Activated CD4-positive, CD25-positive, alpha-beta regulatory T cell treated with anti-CD3 and anti-CD28 coated beads, Interleukin-2, amount 50 U/mL, for 72 hours (primary cell): ENCODE results near the gene TMEM19.
"Not testable (repeated sequence)": the region's sequence is repeated elsewhere in the genome, so short reads cannot be mapped to it uniquely, and the experiment has no call there.

Source experiments
- DNase-seq: peaks from one replicate; pipeline ENCODE4 v3.0.0; 2021

Gene TMEM19

GRCh38 chr12:71666259-71666658, 19.6 kb upstream of the TMEM19 start:
- DNase-seq: no peak

DNA sequence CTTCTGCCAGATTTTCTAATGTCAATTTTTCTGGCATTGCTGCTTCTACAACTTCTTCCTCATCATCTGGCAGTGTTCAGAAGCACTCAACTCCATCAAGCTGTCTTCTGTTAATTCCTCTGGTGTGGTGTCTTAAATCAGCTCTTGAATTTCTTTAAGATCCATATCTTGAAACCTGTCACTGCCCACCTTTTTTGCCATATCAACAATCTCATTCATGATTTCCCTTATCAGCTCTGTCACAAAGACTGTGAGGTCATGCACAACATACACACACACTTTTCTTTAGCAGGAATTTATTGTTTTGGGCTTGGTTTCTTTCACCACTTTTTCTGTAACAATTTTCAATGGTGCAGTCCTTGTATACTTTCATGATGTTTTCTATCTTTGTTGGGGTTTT, 14.6 kb upstream of the TMEM19 start:
- DNase-seq: no peak

GRCh38 chr12:71671816-71672215, 14.1 kb upstream of the TMEM19 start:
- DNase-seq: no peak

DNA sequence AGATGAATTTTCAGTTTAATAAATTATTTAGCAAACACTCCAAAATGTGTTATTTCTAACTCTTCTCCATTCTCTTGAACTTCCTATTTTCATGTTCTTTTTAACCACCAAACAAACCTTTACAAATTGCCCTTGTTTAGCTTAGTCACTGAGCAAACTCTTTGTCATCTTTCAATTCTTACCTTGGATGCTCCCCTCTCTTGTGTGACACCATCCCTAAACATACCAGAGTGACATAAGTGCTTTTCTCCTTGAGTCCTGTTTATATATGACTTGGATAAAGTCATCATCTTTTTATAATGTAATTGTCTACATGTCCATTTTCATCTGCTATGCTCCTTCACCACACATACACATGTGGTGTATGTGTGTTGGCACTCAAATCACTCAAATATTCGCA, 3.4 kb upstream of the TMEM19 start:
- no peak for DNase-seq

DNA sequence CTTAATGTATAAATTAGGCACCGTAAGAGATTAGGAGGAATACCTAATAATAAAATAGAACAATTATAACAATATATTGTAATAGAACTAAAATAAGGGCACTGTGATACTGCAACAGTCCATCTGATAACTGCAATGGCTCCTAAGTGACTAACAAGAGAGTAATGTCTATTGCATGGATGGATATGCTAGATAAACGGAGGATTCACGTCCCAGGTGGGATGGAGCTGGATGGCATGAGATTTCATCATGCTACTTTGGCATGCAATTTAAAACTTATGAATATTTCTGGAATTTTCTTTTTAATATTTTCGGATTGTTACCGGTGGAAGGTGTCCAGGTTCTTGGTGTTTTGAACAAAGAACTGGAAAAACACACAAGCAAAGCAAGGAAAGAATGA, 2.2 kb upstream of the TMEM19 start:
- DNase-seq: no peak

DNA sequence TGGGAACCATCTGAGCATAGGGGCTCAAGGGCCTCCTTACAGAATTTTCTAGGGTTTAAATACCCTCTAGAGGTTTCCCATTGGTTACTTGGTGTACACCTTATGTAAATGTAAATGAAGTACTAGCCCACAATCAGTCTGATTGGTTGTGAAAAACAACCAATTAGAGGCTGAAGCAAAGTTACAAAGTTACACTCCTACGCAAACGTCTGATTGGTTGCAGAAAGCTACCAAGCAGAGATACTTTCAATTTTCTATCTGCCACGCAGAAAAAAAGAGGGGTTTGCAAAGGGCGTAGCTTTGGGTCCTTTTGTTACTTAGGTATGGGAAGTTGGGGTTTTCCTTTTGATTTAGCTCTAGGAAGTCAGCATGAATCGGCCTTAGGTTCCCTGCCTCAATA, 1.8 kb upstream of the TMEM19 start:
- DNase-seq: no peak

DNA sequence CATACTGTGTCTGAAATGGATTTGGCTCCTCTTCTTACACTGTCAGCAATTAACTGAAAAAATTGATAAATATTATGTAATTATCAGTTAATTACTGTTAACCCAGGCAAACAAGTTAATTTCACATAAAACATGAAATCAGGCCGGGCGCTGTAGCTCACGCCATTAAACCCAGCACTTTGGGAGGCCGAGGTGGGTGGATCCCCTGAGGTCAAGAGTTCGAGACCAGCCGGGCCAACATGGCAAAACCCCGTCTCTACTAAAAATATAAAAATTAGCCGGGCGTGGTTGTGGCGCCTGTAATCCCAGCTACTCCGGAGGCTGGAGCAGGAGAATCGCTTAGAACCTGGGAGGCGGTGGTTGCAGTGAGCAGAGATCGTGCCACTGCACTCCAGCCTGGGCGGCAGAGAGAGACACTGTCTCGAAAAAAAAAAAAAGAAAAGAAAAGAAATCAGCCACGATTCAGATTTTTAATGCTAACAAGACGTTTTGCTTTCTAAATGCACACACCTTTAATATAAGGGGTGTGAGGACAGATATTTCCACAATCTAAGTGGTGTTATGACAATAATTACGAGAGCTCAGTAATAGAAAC, 473 bp upstream of the TMEM19 start:
- no peak for DNase-seq

GRCh38 chr12:71686658-71687025, 760 bp downstream of the TMEM19 start:
- no peak for DNase-seq

GRCh38 chr12:71687172-71687571, 1.3 kb downstream of the TMEM19 start:
- not testable (repeated sequence) for DNase-seq

- no peak for DNase-seq
These were observed 3.2 kb downstream of the TMEM19 start for GRCh38 chr12:71688961-71689570.

DNA sequence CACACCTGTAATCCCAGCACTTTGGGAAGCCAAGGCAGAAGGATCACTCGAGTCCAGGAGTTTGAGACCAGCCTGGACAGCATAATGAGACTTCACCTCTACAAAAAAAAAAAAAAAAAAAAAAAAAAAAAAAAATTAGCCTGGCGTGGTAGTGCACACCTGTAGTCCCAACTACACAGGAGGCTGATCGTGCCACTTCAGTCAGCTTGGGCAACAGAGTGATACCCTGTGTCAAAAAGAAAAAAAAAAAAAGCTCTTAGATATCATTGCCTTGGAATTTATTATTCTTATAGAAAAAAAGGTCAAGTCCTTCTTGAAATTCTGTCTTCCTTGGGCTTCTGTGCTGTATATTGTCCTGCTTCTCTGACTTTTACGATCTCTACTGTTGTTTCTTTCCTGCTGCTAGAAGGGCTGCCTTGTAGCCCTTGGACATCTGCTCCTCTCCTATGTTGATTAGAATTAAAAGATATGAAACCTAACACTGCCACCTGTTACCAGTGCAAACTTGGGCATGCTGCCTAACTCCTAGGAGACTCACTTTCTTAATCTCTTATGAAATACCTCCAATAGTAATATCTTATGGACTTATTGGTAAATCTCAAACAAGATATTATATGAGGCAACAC, 5.7 kb downstream of the TMEM19 start:
- DNase-seq: no peak

- DNase-seq: no peak
These were observed 7.2 kb downstream of the TMEM19 start for GRCh38 chr12:71693126-71693525.

DNA sequence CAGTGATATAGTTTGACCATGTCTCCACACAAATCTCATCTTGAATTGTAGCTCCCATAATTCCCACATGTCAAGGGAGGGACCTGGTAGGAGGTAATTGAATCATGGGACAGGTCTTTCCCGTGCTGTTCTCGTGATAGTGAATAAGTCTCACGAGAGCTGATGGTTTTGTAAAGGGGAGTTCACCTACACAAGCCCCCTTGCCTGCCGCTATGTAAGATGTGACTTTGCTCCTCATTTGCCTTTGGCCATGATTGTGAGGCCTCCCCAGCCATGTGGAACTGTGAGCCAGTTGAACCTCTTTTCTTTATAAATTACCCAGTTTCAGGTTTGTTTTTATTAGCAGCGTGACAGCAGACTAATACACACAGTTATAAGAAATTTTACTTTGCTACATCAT, 7.8 kb downstream of the TMEM19 start:
- not testable (repeated sequence) for DNase-seq

DNA sequence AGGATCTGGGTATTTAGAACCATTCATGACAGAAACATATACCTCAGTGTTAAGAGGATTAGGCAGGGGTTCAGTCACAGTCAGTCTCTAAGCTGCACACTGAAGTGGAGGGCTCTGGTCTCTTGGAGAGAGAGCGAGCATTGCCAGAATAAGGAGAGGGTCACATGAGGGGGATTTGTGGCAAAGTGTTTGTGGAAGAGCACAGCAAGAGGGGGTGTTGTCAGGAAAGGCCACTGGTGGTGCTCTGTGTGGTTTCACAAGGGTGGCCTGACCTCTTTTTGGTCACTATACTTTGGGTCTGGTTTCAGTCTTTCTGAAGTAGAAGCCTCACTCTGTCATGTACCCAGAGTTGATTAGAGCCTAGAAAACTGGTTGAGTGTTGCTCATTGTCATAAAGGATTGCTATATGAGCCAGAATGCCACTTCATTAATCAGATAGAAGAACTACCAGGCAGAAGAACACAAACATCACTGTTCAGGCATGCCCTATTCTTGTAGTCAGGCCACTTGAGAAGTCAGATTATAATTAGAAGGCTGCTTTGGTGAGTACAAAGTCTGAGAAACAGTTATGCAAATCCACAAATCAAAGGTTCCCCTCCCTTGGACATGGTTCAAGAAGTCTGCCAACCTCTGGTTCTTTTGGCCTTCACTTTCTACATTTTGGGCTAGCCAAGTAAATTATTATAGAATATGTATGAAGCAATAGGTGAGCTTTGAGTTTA, 8.4 kb downstream of the TMEM19 start:
- DNase-seq: no peak

DNA sequence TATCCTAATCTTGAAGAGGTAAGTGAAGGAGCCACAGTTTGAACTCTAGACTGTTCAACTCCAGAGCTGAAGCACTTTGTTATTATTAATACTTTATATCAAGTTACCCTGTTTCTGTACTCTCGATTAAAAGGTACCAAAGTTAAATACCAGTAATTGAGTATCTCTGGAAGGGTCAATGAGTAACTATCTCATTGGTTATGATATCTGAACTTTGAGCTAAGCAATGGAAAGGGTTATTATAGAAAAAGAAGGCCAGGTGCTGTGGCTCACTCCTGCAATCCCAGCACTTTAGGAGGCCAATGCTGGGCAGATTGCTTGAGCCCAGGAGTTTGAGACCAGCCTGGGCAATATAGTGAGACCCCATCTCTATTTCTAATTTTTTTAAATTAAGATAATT, 9.9 kb downstream of the TMEM19 start:
- DNase-seq: no peak

- DNase-seq: not testable (repeated sequence)
These were observed 16.3 kb downstream of the TMEM19 start for GRCh38 chr12:71702181-71702580.

DNA sequence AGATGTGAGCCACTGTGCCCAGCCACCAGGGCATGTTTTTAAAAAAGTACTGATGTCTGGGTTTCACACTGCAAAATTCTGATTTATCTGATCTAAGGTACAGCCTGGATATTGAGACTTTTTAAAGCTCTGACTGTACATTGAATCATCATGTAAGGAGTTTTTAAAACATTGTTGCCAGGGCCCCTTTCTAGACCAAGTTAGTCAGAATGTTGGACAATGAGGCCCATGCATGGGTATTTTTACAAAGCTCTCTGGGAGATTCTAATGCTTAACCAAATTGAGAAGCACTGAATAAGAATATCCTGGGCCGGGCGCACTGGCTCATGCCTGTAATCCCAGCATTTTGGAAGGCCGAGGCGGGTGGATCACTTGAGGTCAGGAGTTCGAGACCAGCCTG, 16.7 kb downstream of the TMEM19 start:
- DNase-seq: no peak

- DNase-seq: no peak
These were observed 17.3 kb downstream of the TMEM19 start for GRCh38 chr12:71703206-71703605.

GRCh38 chr12:71704920-71705319, 19.0 kb downstream of the TMEM19 start:
- no peak for DNase-seq

- no peak for DNase-seq
These were observed 22.8 kb downstream of the TMEM19 start for GRCh38 chr12:71708658-71709057.

- no peak for DNase-seq
These were observed 24.6 kb downstream of the TMEM19 start for GRCh38 chr12:71710276-71711125.

- DNase-seq: no peak
These were observed 32.7 kb downstream of the TMEM19 start for GRCh38 chr12:71718611-71719010.
